RWPE2 (cell line): ENCODE data around the gene DUSP11.

ENCODE experiments used
- ATAC-seq: fragments of 200-7000 bp; cut with Tn5 transposase; 3 replicates; pipeline ENCODE4 v1.9.1; 2021; ENCODE audit warnings: low read depth
- DNase-seq: peaks from one replicate; pipeline ENCODE4 v3.0.0-alpha.2; 2020; ENCODE audit warnings: low spot score
- H3K27ac ChIP-seq: fragments of 450-650 bp; 2 replicates; pipeline ENCODE4 v1.5.1; 2017; ENCODE audit warnings: mild to moderate bottlenecking; ENCODE audit not compliant: poor library complexity, severe bottlenecking
- H3K27me3 ChIP-seq: fragments of 250-450 bp; sonication (Bioruptor Pico); 2 replicates; pipeline ENCODE4 v1.5.1; 2021; ENCODE audit warnings: mild to moderate bottlenecking, moderate library complexity; ENCODE audit not compliant: insufficient read depth, poor library complexity, severe bottlenecking
- H3K36me3 ChIP-seq: fragments of 250-450 bp; sonication (Bioruptor Pico); 2 replicates; pipeline ENCODE4 v1.5.1; 2020; ENCODE audit warnings: low read depth, mild to moderate bottlenecking, moderate library complexity
- H3K4me1 ChIP-seq: fragments of 250-450 bp; sonication (Bioruptor Pico); 2 replicates; pipeline ENCODE4 v1.5.1; 2021; ENCODE audit warnings: mild to moderate bottlenecking, moderate library complexity; ENCODE audit not compliant: insufficient read depth, poor library complexity, severe bottlenecking
- H3K4me3 ChIP-seq: fragments of 250-450 bp; sonication (Bioruptor Pico); 2 replicates; pipeline ENCODE4 v1.5.1; 2021; ENCODE audit warnings: mild to moderate bottlenecking, moderate library complexity; ENCODE audit not compliant: severe bottlenecking
- H3K9me3 ChIP-seq: fragments of 250-450 bp; sonication (Bioruptor Pico); 2 replicates; pipeline ENCODE4 v1.5.1; 2021; ENCODE audit warnings: mild to moderate bottlenecking, moderate library complexity; ENCODE audit not compliant: severe bottlenecking
- CTCF ChIP-seq: fragments of 450-650 bp; IDR thresholded peaks from one replicate; pipeline ENCODE4 v1.5.1; 2017; ENCODE audit warnings: mild to moderate bottlenecking, moderate library complexity; ENCODE audit not compliant: poor library complexity, severe bottlenecking

DUSP11 gene

GRCh38 chr2:73827018-73827417 lies 47.1 kb upstream of the DUSP11 start:
- Histone ChIP-seq H3K9me3 (no peaks in the 10 kb centered on the region), H3K27me3 (no peaks in the 10 kb centered on the region), H3K4me3 (no peak overlapping the region), H3K4me1 (peaks cover 23% of the 10 kb centered on the region), H3K27ac (no peak overlapping the region), H3K36me3 (peaks cover 9% of the 10 kb centered on the region)
- no peak for ATAC-seq
- no peak for DNase-seq
- peak; percentile 23 for TF ChIP-seq CTCF

GRCh38 chr2:73825408-73825807 lies 45.5 kb upstream of the DUSP11 start:
- peaks cover 13% of the 10 kb centered on the region for H3K4me1 ChIP-seq
- no peak overlapping the region for H3K27ac ChIP-seq
- no peaks in the 10 kb centered on the region for H3K27me3 ChIP-seq
- no peak overlapping the region for H3K4me3 ChIP-seq
- no peak for TF ChIP-seq CTCF
- DNase-seq: no peak
- H3K9me3 ChIP-seq: no peaks in the 10 kb centered on the region
- ATAC-seq: no peak
- no peaks in the 10 kb centered on the region for H3K36me3 ChIP-seq

- Histone ChIP-seq H3K36me3 (no peaks in the 10 kb centered on the region), H3K4me3 (no peak overlapping the region), H3K4me1 (peaks cover 6% of the 10 kb centered on the region), H3K9me3 (no peaks in the 10 kb centered on the region), H3K27me3 (no peaks in the 10 kb centered on the region), H3K27ac (no peak overlapping the region)
- ATAC-seq (peak; percentile 39; the same call in 1 of the 3 replicates), DNase-seq (no peak)
- peak; percentile 92 for TF ChIP-seq CTCF
Measured at GRCh38 chr2:73823916-73824523, 44.1 kb upstream of the DUSP11 start.

GRCh38 chr2:73823416-73823815 lies 43.5 kb upstream of the DUSP11 start:
- Histone ChIP-seq H3K36me3 (no peaks in the 10 kb centered on the region), H3K4me3 (no peak overlapping the region), H3K27me3 (no peaks in the 10 kb centered on the region), H3K27ac (no peak overlapping the region), H3K9me3 (no peaks in the 10 kb centered on the region), H3K4me1 (peaks cover 5% of the 10 kb centered on the region)
- no peak for TF ChIP-seq CTCF
- DNase-seq: no peak
- no peak for ATAC-seq

GRCh38 chr2:73822991-73823390 lies 43.1 kb upstream of the DUSP11 start:
- Histone ChIP-seq H3K27me3 (no peaks in the 10 kb centered on the region), H3K4me1 (peaks cover under 1% of the 10 kb centered on the region), H3K36me3 (no peaks in the 10 kb centered on the region), H3K9me3 (no peaks in the 10 kb centered on the region), H3K27ac (no peak overlapping the region), H3K4me3 (no peak overlapping the region)
- no peak for TF ChIP-seq CTCF
- no peak for DNase-seq
- no peak for ATAC-seq
